K562 (cell line): Measurements from ENCODE around the gene NACC1. TPM values are rescaled to one million over a fixed set of nuclear protein-coding genes. Genes with fewer than 3 reads are reported as not detected.

Experiments used
- CREM ChIP-seq: IDR thresholded peaks from 2 replicates; pipeline ENCODE4 v1.6.1; 2014; ENCODE audit warnings: antibody characterized with exemption, low read depth
- CUX1 ChIP-seq: fragments of 200-800 bp; sonication (Bioruptor generic); IDR thresholded peaks from 2 replicates; pipeline ENCODE4 v1.6.1; 2016; ENCODE audit warnings: missing genetic modification characterization, missing compliant biosample characterization
- ETV5 ChIP-seq: sonication (generic); formaldehyde crosslinking; IDR thresholded peaks from 2 replicates; pipeline ENCODE4 v1.4.0; 2020; ENCODE audit warnings: low read depth, mild to moderate bottlenecking, missing genetic modification reagents
- GTF2E2 ChIP-seq: fragments of 200-800 bp; sonication (Bioruptor generic); IDR thresholded peaks from 2 replicates; pipeline ENCODE4 v1.6.1; 2016; ENCODE audit warnings: missing genetic modification characterization, missing compliant biosample characterization
- HNRNPH1 ChIP-seq: fragments of 200-400 bp; formaldehyde crosslinking; optimal IDR thresholded peaks from 2 replicates; pipeline ENCODE3; 2017; ENCODE audit warnings: low read depth, mild to moderate bottlenecking, low read length, moderate library complexity
- MBD1 ChIP-seq: fragments of 250-450 bp; sonication (Bioruptor Pico); IDR thresholded peaks from 2 replicates; pipeline ENCODE4 v1.8.0; 2022; ENCODE audit warnings: inconsistent platforms
- POLR2AphosphoS5 ChIP-seq: IDR thresholded peaks from 2 replicates; pipeline ENCODE4 v1.6.1; 2011; ENCODE audit warnings: mild to moderate bottlenecking, low read depth, low read length, moderate library complexity; ENCODE audit not compliant: control insufficient read depth, insufficient read depth
- POLR2G ChIP-seq: fragments of 200-400 bp; formaldehyde crosslinking; IDR thresholded peaks from 2 replicates; pipeline ENCODE4 v1.6.1; 2017; ENCODE audit warnings: low read depth, mild to moderate bottlenecking, antibody characterized with exemption, low read length, moderate library complexity
- SETDB1 ChIP-seq: IDR thresholded peaks from one replicate; pipeline ENCODE4 v1.6.1; 2012; ENCODE audit warnings: low read length, control low read depth, inconsistent platforms
- TAL1 ChIP-seq: fragments of 450-650 bp; IDR thresholded peaks from 2 replicates; pipeline ENCODE4 v1.6.1; 2016; ENCODE audit warnings: mild to moderate bottlenecking
- TFAM ChIP-seq: fragments of 250-450 bp; sonication (Bioruptor Pico); conservative IDR thresholded peaks from 2 replicates; pipeline ENCODE4 v1.5.0; 2021; ENCODE audit warnings: mild to moderate bottlenecking, moderate library complexity
- ZBTB1 ChIP-seq: sonication (generic); formaldehyde crosslinking; IDR thresholded peaks from 2 replicates; pipeline ENCODE4 v1.8.1; 2023; ENCODE audit warnings: missing genetic modification reagents, low read depth, mild to moderate bottlenecking, borderline replicate concordance
- ZNF584 ChIP-seq: fragments of 200-800 bp; sonication (Bioruptor generic); IDR thresholded peaks from 2 replicates; pipeline ENCODE4 v1.6.1; 2016; ENCODE audit warnings: low read depth, mild to moderate bottlenecking, missing genetic modification characterization, missing compliant biosample characterization
- ZNF589 ChIP-seq: fragments of 200-800 bp; sonication (Bioruptor generic); IDR thresholded peaks from 2 replicates; pipeline ENCODE4 v1.6.1; 2016; ENCODE audit warnings: low read depth, missing genetic modification characterization, missing compliant biosample characterization
- ZNF639 ChIP-seq, 2 experiments: fragments of 200-800 bp in 1 of 2; sonication (Bioruptor generic) in 1 of 2; sonication (generic) in 1 of 2; formaldehyde crosslinking in 1 of 2; IDR thresholded peaks in 1 of 2; conservative IDR thresholded peaks in 1 of 2; 2 replicates each; pipeline versions ENCODE4 v1.5.0 to v1.6.1; 2016 to 2020; ENCODE audit warnings: missing compliant biosample characterization in 1 of 2, missing genetic modification characterization in 1 of 2, missing genetic modification reagents in 1 of 2
- ZNF830 ChIP-seq: fragments of 250-450 bp; sonication (Bioruptor Pico); IDR thresholded peaks from 2 replicates; pipeline ENCODE4 v1.5.0; 2021; ENCODE audit warnings: mild to moderate bottlenecking
- polyA plus RNA-seq, 8 experiments: library from polyadenylated mRNA; depleted of rRNA in 4 of 8; stranded (reverse) in 5 of 8; unstranded in 3 of 8; fragments of >200 nt; fragmentation: Nextera tagmentation in 2 of 8; fragmentation: Illumina TruSeq in 1 of 8; extraction: Ambion mirVana in 2 of 8; extraction: Trizol in 1 of 8; gene quantifications; 2 replicates each; pipeline versions ENCODE4 v1.2.1 to v1.2.3, GENCODE V29; 2011 to 2014; ENCODE audit warnings: inconsistent platforms in 1 of 8, missing spikeins in 1 of 8
- total RNA-seq, 7 experiments: library from RNA; depleted of rRNA in 6 of 7; stranded (reverse); fragments of >200 nt in 6 of 7; fragmentation: Illumina TruSeq in 2 of 7; extraction: Trizol in 2 of 7; gene quantifications; 2 replicates each; pipeline versions ENCODE4 v1.2.1 to v1.2.3, GENCODE V29; 2011 to 2021; ENCODE audit warnings: low replicate concordance in 1 of 7

Gene NACC1
- total and polyA plus RNA-seq, 9 of the 15 experiments (the other 6 are each of a cell fraction or from before 2014, with no cell fraction given): 0.04 to 96.6 (median 25.8) TPM

GRCh38 chr19:13098277-13099072 lies 19.6 kb upstream of the NACC1 start (continued):
- TF ChIP-seq SETDB1: no peak
- TF ChIP-seq ZNF584 (CRISPR knock-in tag): no peak
- TF ChIP-seq TAL1: no peak
- TF ChIP-seq CUX1 (CRISPR knock-in tag): no peak
- no peak; the same call in 1 of the 2 replicates for TF ChIP-seq ZNF830 (CRISPR knock-in tag)
- TF ChIP-seq POLR2G: peak; percentile 61
- no peak; the same call in 1 of the 2 replicates for TF ChIP-seq ZNF589 (CRISPR knock-in tag)
- peak; percentile 12; the same call in 1 of the 2 replicates for TF ChIP-seq POLR2AphosphoS5
- no peak for TF ChIP-seq MBD1 (CRISPR knock-in tag)
- no peak for TF ChIP-seq ETV5 (CRISPR knock-in tag)
- TF ChIP-seq ZBTB1 (CRISPR knock-in tag): no peak; the same call in 1 of the 2 replicates
- no peak for TF ChIP-seq HNRNPH1
- no peak for TF ChIP-seq CREM
- TF ChIP-seq ZNF639 (CRISPR knock-in tag; conservative IDR thresholded peaks at IDR 0.05 in 1 of 2, IDR thresholded peaks at IDR 0.05 in 1 of 2): no peak
- no peak for TF ChIP-seq TFAM
- TF ChIP-seq GTF2E2: peak; percentile 24; the same call in 1 of the 2 replicates
